ENCODE data around the gene SUMO4.

- no peak for TF ChIP-seq POLR2A (IDR thresholded peaks at IDR 0.05)
- no peak for TF ChIP-seq CTCF (IDR thresholded peaks at IDR 0.05)
- no peak for TF ChIP-seq EP300 (IDR thresholded peaks at IDR 0.05)
Measured at GRCh38 chr6:149445573-149445972, 45.5 kb downstream of the SUMO4 start.

Measured in stomach (tissue), 4 donors.